COLO829 (cell line): ENCODE measurements around the gene ATXN7L1.

Source experiments
- DNase-seq: peaks from one replicate; pipeline ENCODE4 v3.0.0; 2012; ENCODE audit warnings: low spot score

ATXN7L1 gene

GRCh38 chr7:105876091-105876963 is at the start of gene ATXN7L1:
TSS of gene ATXN7L1 (minus strand) at chr7:105876599. CDS start at chr7:105876558, 41 bp downstream.
- peak; percentile 97 for DNase-seq

- no peak for DNase-seq
These were observed 49.7 kb upstream of the ATXN7L1 start for GRCh38 chr7:105926131-105926530.

GRCh38 chr7:105924945-105925344 is 48.5 kb upstream of the ATXN7L1 start:
- DNase-seq = no peak

- no peak for DNase-seq
These were observed 44.4 kb upstream of the ATXN7L1 start for GRCh38 chr7:105920766-105921165.

- DNase-seq = no peak
These were observed 41.3 kb upstream of the ATXN7L1 start for GRCh38 chr7:105917659-105918058.

- no peak for DNase-seq
These were observed 40.2 kb upstream of the ATXN7L1 start for GRCh38 chr7:105916603-105917002.

GRCh38 chr7:105913947-105914346 is 37.5 kb upstream of the ATXN7L1 start:
- no peak for DNase-seq

- DNase-seq = no peak
These were observed 35.7 kb upstream of the ATXN7L1 start for GRCh38 chr7:105911961-105912575.

- DNase-seq = no peak
These were observed 33.8 kb upstream of the ATXN7L1 start for GRCh38 chr7:105910172-105910571.

GRCh38 chr7:105909742-105910141 is 33.3 kb upstream of the ATXN7L1 start:
- DNase-seq = no peak

- DNase-seq = no peak
These were observed 30.9 kb upstream of the ATXN7L1 start for GRCh38 chr7:105907129-105907846.

GRCh38 chr7:105906695-105907094 is 30.3 kb upstream of the ATXN7L1 start:
- no peak for DNase-seq

GRCh38 chr7:105905910-105906568 is 29.6 kb upstream of the ATXN7L1 start:
- DNase-seq = no peak

- no peak for DNase-seq
These were observed 29.0 kb upstream of the ATXN7L1 start for GRCh38 chr7:105905209-105905909.

GRCh38 chr7:105904064-105904463 is 27.7 kb upstream of the ATXN7L1 start:
- no peak for DNase-seq

- no peak for DNase-seq
These were observed 26.0 kb upstream of the ATXN7L1 start for GRCh38 chr7:105902325-105902911.

GRCh38 chr7:105897999-105898398 is 21.6 kb upstream of the ATXN7L1 start:
- DNase-seq = no peak

GRCh38 chr7:105896407-105896911 is 20.1 kb upstream of the ATXN7L1 start:
- no peak for DNase-seq

GRCh38 chr7:105894131-105894530 is 17.7 kb upstream of the ATXN7L1 start:
- no peak for DNase-seq

GRCh38 chr7:105892387-105892786 is 16.0 kb upstream of the ATXN7L1 start:
- no peak for DNase-seq
